Right lobe of liver (tissue), 4 donors: ENCODE results near the gene FERMT1.

ENCODE experiments used
- CTCF ChIP-seq, 4 donors: fragments of 200-600 bp in 3 of 4; fragments of 450-650 bp in 1 of 4; IDR thresholded peaks; one replicate each; pipeline versions ENCODE4 v1.5.1 to v1.8.0; 2016 to 2022; ENCODE audit warnings: antibody characterized with exemption in 4 of 4, mild to moderate bottlenecking in 2 of 4
- POLR2A ChIP-seq: fragments of 450-650 bp; IDR thresholded peaks from one replicate; pipeline ENCODE4 v1.6.1; 2017; ENCODE audit warnings: antibody characterized with exemption, mild to moderate bottlenecking
- donor health status: DM: no; HTN: no; CAD: no.
- donor health status: DM: no; HTN: no; CAD: no.
- donor health status: DM: no; HTN: yes; CAD: no.

- TF ChIP-seq CTCF (IDR thresholded peaks at IDR 0.05) (no peak), POLR2A (no peak)
Measured at GRCh38 chr20:6095409-6095808, 27.4 kb downstream of the FERMT1 start.
